Endodermal cell (in vitro differentiated cells): ENCODE data around the gene NFATC2IP. TPM values are rescaled to one million over a fixed set of nuclear protein-coding genes. Genes with fewer than 3 reads are reported as not detected.
"Not testable (repeated sequence)": the region's sequence is repeated elsewhere in the genome, so short reads cannot be mapped to it uniquely, and the experiment has no call there.

Source experiments
- DNase-seq: peaks from one replicate; pipeline ENCODE4 v3.0.0-alpha.2; 2017
- H3K27ac ChIP-seq: 2 replicates; pipeline ENCODE4 v1.5.1; 2013; ENCODE audit warnings: mild to moderate bottlenecking, low read depth, low read length, moderate library complexity
- H3K27me3 ChIP-seq: 2 replicates; pipeline ENCODE4 v1.6.1; 2013; ENCODE audit warnings: mild to moderate bottlenecking, low read length, moderate library complexity; ENCODE audit not compliant: insufficient read depth, control insufficient read depth, poor library complexity, severe bottlenecking
- H3K36me3 ChIP-seq: 2 replicates; pipeline ENCODE4 v1.7.0; 2013; ENCODE audit warnings: mild to moderate bottlenecking, low read length, moderate library complexity; ENCODE audit not compliant: control insufficient read depth, insufficient read depth
- H3K4me1 ChIP-seq: one replicate; pipeline ENCODE4 v1.7.0; 2013; ENCODE audit warnings: low read length; ENCODE audit not compliant: control insufficient read depth, insufficient read depth
- H3K4me3 ChIP-seq: 2 replicates; pipeline ENCODE4 v1.5.1; 2013; ENCODE audit warnings: mild to moderate bottlenecking, low read length, moderate library complexity
- H3K9ac ChIP-seq: 2 replicates; pipeline ENCODE4 v1.6.1; 2013; ENCODE audit warnings: mild to moderate bottlenecking, low read length, moderate library complexity; ENCODE audit not compliant: poor library complexity, severe bottlenecking; ENCODE audit errors: extremely low read depth
- H3K9me3 ChIP-seq: 2 replicates; pipeline ENCODE4 v1.6.1; 2013; ENCODE audit warnings: mild to moderate bottlenecking, low read length, moderate library complexity; ENCODE audit not compliant: control insufficient read depth
- H3K27ac Mint-ChIP-seq: 2 replicates; pipeline ENCODE4 v1.8.0; 2020; ENCODE audit warnings: mixed read lengths
- H3K27me3 Mint-ChIP-seq: 2 replicates; pipeline ENCODE4 v1.8.0; 2021; ENCODE audit warnings: mild to moderate bottlenecking, mixed read lengths; ENCODE audit not compliant: insufficient read depth
- H3K36me3 Mint-ChIP-seq: 2 replicates; pipeline ENCODE4 v1.8.0; 2020; ENCODE audit warnings: low read depth, mixed read lengths
- H3K4me1 Mint-ChIP-seq: 2 replicates; pipeline ENCODE4 v1.8.0; 2020; ENCODE audit warnings: mixed read lengths
- H3K4me3 Mint-ChIP-seq: 2 replicates; pipeline ENCODE4 v1.8.0; 2020; ENCODE audit warnings: mild to moderate bottlenecking, moderate library complexity, mixed read lengths
- H3K9me3 Mint-ChIP-seq: 2 replicates; pipeline ENCODE4 v1.8.0; 2020; ENCODE audit warnings: mild to moderate bottlenecking, mixed read lengths
- CTCF ChIP-seq: fragments of 200-600 bp; sonication (generic); conservative IDR thresholded peaks from 2 replicates; pipeline ENCODE4 v1.5.0; 2021; ENCODE audit warnings: antibody characterized with exemption, mild to moderate bottlenecking
- WGBS, 2 experiments: methylation state at CpG; one replicate each; pipeline versions ENCODE4 v1.1.5 to v1.1.7; 2013; ENCODE audit warnings: missing lambda C conversion rate in 2 of 2, mixed read lengths in 1 of 2; ENCODE audit not compliant: insufficient coverage in 1 of 2, insufficient read length in 1 of 2; 5-methylcytosine and 5-hydroxymethylcytosine counted together
- total RNA-seq, 2 donors: library from RNA; stranded (reverse); fragmentation: NEBNext Ultra II Directional in 1 of 2; extraction: Animal tissue kit (Norgen Biotek cat#: 25700) in 1 of 2; gene quantifications; 2 replicates in 1 of 2; 3 replicates in 1 of 2; pipeline ENCODE4 v1.2.1, GENCODE V29; 2021

Gene NFATC2IP
- total RNA-seq, 2 donors from 2014 or later = 63.7 to 65.4 TPM

- Histone ChIP-seq H3K9me3 (no peaks in the 10 kb centered on the region), H3K4me1 (no peaks in the 10 kb centered on the region), H3K4me3 (no peak overlapping the region), H3K36me3 (no peaks in the 10 kb centered on the region), H3K9ac (no peak overlapping the region), H3K27me3 (no peaks in the 10 kb centered on the region), H3K27ac (no peak overlapping the region)
- Mint-ChIP-seq H3K4me1 (no peaks in the 10 kb centered on the region), H3K4me3 (no peak overlapping the region), H3K9me3 (no peaks in the 10 kb centered on the region), H3K27me3 (peaks cover 17% of the 10 kb centered on the region), H3K27ac (no peak overlapping the region), H3K36me3 (no peaks in the 10 kb centered on the region)
- DNase-seq = peak; percentile 52
- WGBS, 2 experiments = 87 to 90% methylated on average over 8 to 13 of the region's 14 CpGs
- peak; percentile 27 for TF ChIP-seq CTCF
Measured at GRCh38 chr16:28937222-28937876, 13.4 kb upstream of the NFATC2IP start.

- H3K4me3 ChIP-seq = no peak overlapping the region
- Mint-ChIP-seq H3K27ac (no peak overlapping the region), H3K4me1 (no peaks in the 10 kb centered on the region), H3K36me3 (no peaks in the 10 kb centered on the region), H3K27me3 (peaks cover 17% of the 10 kb centered on the region), H3K9me3 (no peaks in the 10 kb centered on the region), H3K4me3 (no peak overlapping the region)
- no peaks in the 10 kb centered on the region for H3K27me3 ChIP-seq
- no peaks in the 10 kb centered on the region for H3K36me3 ChIP-seq
- no peaks in the 10 kb centered on the region for H3K4me1 ChIP-seq
- DNase-seq = no peak
- H3K27ac ChIP-seq = no peak overlapping the region
- no peaks in the 10 kb centered on the region for H3K9me3 ChIP-seq
- WGBS, 2 experiments = 82 to 96% methylated on average over 3 to 7 of the region's 7 CpGs
- no peak overlapping the region for H3K9ac ChIP-seq
- TF ChIP-seq CTCF = no peak
Measured at GRCh38 chr16:28938721-28939120, 12.0 kb upstream of the NFATC2IP start.

GRCh38 chr16:28939825-28940224 is 10.9 kb upstream of the NFATC2IP start:
- not testable (repeated sequence) for H3K27ac ChIP-seq, H3K9me3 Mint-ChIP-seq, H3K4me1 Mint-ChIP-seq, H3K36me3 ChIP-seq, H3K4me3 ChIP-seq, H3K9me3 ChIP-seq, H3K4me3 Mint-ChIP-seq, H3K27me3 ChIP-seq, DNase-seq, H3K4me1 ChIP-seq, H3K9ac ChIP-seq, H3K36me3 Mint-ChIP-seq, H3K27ac Mint-ChIP-seq
- peaks cover 17% of the 10 kb centered on the region for H3K27me3 Mint-ChIP-seq
- WGBS, 2 experiments = 88 to 97% methylated on average over 6 to 7 of the region's 7 CpGs

- H3K9me3 Mint-ChIP-seq = no peaks in the 10 kb centered on the region
- TF ChIP-seq CTCF = no peak
- no peak overlapping the region for H3K4me3 Mint-ChIP-seq
- Histone ChIP-seq H3K9ac (no peak overlapping the region), H3K4me1 (no peaks in the 10 kb centered on the region), H3K36me3 (no peaks in the 10 kb centered on the region), H3K4me3 (no peak overlapping the region), H3K27ac (no peak overlapping the region), H3K9me3 (no peaks in the 10 kb centered on the region), H3K27me3 (no peaks in the 10 kb centered on the region)
- H3K4me1 Mint-ChIP-seq = peaks cover 5% of the 10 kb centered on the region
- DNase-seq = no peak
- H3K27ac Mint-ChIP-seq = no peak overlapping the region
- peaks cover 18% of the 10 kb centered on the region for H3K27me3 Mint-ChIP-seq
- H3K36me3 Mint-ChIP-seq = no peaks in the 10 kb centered on the region
Measured at GRCh38 chr16:28943281-28943680, 7.5 kb upstream of the NFATC2IP start.
